ENCODE data around the gene NFKB1.

Gene NFKB1

DNA sequence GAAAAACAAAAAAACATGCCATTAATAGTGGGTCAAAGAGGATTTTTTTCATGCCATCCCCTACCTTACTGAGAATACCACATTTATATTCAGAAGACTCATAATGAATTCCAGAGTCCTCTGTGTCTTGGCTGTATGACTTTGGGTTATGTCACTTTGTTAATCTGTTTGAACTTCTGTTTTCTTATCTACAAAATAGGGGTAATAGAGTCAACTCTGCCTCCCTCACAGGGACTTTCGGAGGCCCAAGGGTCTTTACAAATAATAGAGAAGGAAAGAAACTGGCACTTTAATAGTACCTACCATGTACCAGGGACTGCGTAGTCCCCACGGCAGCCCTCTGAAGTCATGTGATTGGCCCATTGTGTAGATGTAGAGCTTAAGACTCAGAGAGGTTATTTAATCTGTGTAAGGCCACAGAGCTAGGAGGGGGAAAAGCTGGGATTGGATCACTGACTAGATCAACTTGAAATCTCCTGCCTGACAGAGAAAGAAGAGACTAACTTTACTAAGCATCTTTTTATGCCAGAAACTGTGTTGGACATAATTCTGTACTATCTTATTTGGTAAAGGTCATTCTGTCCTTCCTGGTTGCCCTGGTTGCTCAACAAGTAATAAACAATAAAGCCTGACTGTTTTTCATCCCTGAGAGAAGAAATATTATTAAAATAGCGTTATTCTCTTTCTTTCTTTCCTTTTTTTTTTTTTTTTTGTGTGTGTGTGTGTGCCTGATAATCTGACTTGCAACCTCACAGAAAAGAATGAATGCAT is 59.6 kb downstream of the NFKB1 start:
- no peak overlapping the region for H3K18ac ChIP-seq (ENCODE audit: low read length)
- no peak overlapping the region for H3K14ac ChIP-seq (ENCODE audit: low read length)
- no peak overlapping the region for H4K8ac ChIP-seq (ENCODE audit: low read depth, low read length)
- no peak for DNase-seq
- H4K12ac ChIP-seq (ENCODE audit: low read depth, low read length), result no peak overlapping the region
- H2AFZ ChIP-seq (ENCODE audit: insufficient read depth, low read length, poor library complexity), result no peak overlapping the region
- no peaks in the 10 kb centered on the region for H3K79me2 ChIP-seq (ENCODE audit: control insufficient read depth, insufficient read depth, low read length, poor library complexity)
- H3K4me3 ChIP-seq (ENCODE audit: low read depth, low read length), result no peak overlapping the region
- peaks cover 0 to 1% of the 10 kb centered on the region in 2 experiments for H3K4me1 ChIP-seq (ENCODE audit: control insufficient read depth in 1 of 2, insufficient read depth in 2 of 2, low read length in 2 of 2)
- H3K9me3 ChIP-seq (ENCODE audit: insufficient read depth, low read depth, low read length), result no peaks in the 10 kb centered on the region
- H2AK5ac ChIP-seq (ENCODE audit: low read length), result no peak overlapping the region
- no peak overlapping the region for H2BK120ac ChIP-seq (ENCODE audit: insufficient read depth, low read length, poor library complexity)
- no peak overlapping the region for H4K91ac ChIP-seq (ENCODE audit: low read depth, low read length)
- H3K36me3 ChIP-seq (ENCODE audit: control insufficient read depth in 1 of 2, insufficient read depth in 2 of 2, low read length in 2 of 2), result peaks cover 0 to 1% of the 10 kb centered on the region in 2 experiments
- no peaks in the 10 kb centered on the region for H3K27me3 ChIP-seq (ENCODE audit: insufficient read depth, low read length)
- H2BK5ac ChIP-seq (ENCODE audit: low read depth, low read length, poor library complexity), result no peak overlapping the region
- no peaks in the 10 kb centered on the region for H3K79me1 ChIP-seq (ENCODE audit: low read length)
- H3K4ac ChIP-seq (ENCODE audit: low read depth, low read length), result no peak overlapping the region
- H3K9ac ChIP-seq (ENCODE audit: low read length), result no peak overlapping the region
- no peak overlapping the region for H3K23ac ChIP-seq (ENCODE audit: low read length)
- H3K4me2 ChIP-seq (ENCODE audit: low read length), result no peak overlapping the region
- WGBS (ENCODE audit: extremely low coverage, insufficient coverage, insufficient read length), result no CpG with 5 or more reads among the region's 4 CpGs
- H3K27ac ChIP-seq (ENCODE audit: low read depth, low read length), result no peak overlapping the region
- no peak overlapping the region for H2BK12ac ChIP-seq (ENCODE audit: low read length)

DNA sequence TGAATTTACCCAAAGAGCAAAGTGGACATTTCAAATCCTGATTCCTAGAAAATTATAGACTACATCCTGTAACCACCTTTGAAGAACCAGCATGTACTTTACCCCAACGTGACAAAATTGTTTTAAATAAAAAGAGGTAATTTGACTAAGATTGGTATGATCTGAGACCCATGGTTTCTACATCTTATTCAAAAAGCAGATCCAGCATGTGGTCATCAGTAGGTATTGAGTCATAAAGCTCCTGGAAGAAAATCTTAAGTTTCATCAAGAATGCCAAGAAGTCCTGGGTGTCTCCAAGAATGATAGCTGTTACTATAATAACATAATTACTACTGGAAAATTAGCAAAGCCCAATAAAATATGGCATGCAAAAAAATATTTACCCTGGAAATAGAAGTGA is 61.8 kb downstream of the NFKB1 start:
- no CpG with 5 or more reads among the region's 1 CpG for WGBS (ENCODE audit: extremely low coverage, insufficient coverage, insufficient read length)
- Histone ChIP-seq H3K79me2 (ENCODE audit: control insufficient read depth, insufficient read depth, low read length, poor library complexity) (no peaks in the 10 kb centered on the region), H3K36me3 (ENCODE audit: control insufficient read depth in 1 of 2, insufficient read depth in 2 of 2, low read length in 2 of 2) (peaks cover 0 to 1% of the 10 kb centered on the region in 2 experiments), H3K27me3 (ENCODE audit: insufficient read depth, low read length) (no peaks in the 10 kb centered on the region), H2AFZ (ENCODE audit: insufficient read depth, low read length, poor library complexity) (no peak overlapping the region), H3K14ac (ENCODE audit: low read length) (no peak overlapping the region), H3K79me1 (ENCODE audit: low read length) (no peaks in the 10 kb centered on the region), H2BK5ac (ENCODE audit: low read depth, low read length, poor library complexity) (no peak overlapping the region), H3K9me3 (ENCODE audit: insufficient read depth, low read depth, low read length) (no peaks in the 10 kb centered on the region), H4K8ac (ENCODE audit: low read depth, low read length) (no peak overlapping the region), H3K4me2 (ENCODE audit: low read length) (no peak overlapping the region), H2AK5ac (ENCODE audit: low read length) (no peak overlapping the region), H3K4ac (ENCODE audit: low read depth, low read length) (no peak overlapping the region), H3K4me3 (ENCODE audit: low read depth, low read length) (no peak overlapping the region), H3K9ac (ENCODE audit: low read length) (no peak overlapping the region), H3K4me1 (ENCODE audit: control insufficient read depth in 1 of 2, insufficient read depth in 2 of 2, low read length in 2 of 2) (peaks cover 0 to 1% of the 10 kb centered on the region in 2 experiments), H2BK120ac (ENCODE audit: insufficient read depth, low read length, poor library complexity) (no peak overlapping the region), H2BK12ac (ENCODE audit: low read length) (no peak overlapping the region), H3K18ac (ENCODE audit: low read length) (no peak overlapping the region), H3K27ac (ENCODE audit: low read depth, low read length) (no peak overlapping the region), H4K12ac (ENCODE audit: low read depth, low read length) (no peak overlapping the region), H4K91ac (ENCODE audit: low read depth, low read length) (no peak overlapping the region), H3K23ac (ENCODE audit: low read length) (no peak overlapping the region)
- DNase-seq, result peak in 1 of 2 donors; percentile 51

DNA sequence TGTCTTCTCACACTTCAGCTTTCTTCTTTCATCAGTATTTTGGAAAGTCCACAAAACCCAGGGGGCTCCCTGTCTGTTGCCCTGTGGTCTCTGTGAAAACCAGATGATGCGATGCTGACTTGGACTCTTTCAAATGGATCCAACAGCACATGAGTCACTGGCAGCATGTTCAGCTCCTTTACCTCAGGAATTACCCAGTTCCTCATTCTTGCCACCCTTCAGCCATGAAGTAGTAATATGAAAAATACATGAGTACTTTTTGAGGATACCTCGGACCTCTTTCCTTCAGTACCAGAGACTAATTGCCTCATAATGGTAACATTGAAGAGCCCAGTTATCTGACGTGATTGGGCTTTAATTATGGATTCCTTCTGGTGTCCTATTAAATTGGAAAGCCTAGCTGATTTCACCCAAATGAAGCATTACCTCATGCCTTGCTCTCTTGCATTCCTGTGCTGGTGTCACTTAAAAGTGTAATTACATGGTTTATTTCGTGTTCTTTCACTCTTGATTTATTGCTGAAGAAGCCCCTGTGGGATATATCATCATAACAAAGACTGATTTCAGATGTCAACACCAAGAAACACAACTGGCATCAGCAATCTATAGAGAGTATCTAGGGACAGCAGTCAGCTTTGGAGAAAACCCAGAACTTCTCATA is 63.4 kb downstream of the NFKB1 start:
- H3K27ac ChIP-seq (ENCODE audit: low read depth, low read length), result no peak overlapping the region

DNA sequence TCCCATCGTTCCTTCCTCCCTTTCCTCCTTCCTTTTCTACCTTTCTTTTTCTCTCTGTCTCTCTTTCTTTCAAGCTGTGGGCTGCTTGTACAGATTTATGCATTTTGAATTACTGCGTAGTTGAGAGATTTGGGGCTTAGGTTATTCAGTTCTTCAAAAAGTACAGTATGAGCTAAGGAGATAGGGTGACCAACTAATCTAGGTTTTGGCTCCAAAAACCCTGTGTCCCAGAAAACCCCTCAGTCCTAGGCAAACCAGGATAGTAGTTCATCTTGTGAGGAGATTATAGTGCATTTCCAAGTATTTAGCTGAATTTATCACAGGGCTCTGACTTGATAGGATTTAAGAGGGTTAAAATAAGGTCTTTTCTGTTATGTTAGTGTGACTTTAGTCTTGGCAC is 64.5 kb downstream of the NFKB1 start:
- Histone ChIP-seq H3K4me1 (ENCODE audit: control insufficient read depth in 1 of 2, insufficient read depth in 2 of 2, low read length in 2 of 2) (peaks cover 0 to 1% of the 10 kb centered on the region in 2 experiments), H3K23ac (ENCODE audit: low read length) (no peak overlapping the region), H4K8ac (ENCODE audit: low read depth, low read length) (no peak overlapping the region), H2AK5ac (ENCODE audit: low read length) (no peak overlapping the region), H3K36me3 (ENCODE audit: control insufficient read depth in 1 of 2, insufficient read depth in 2 of 2, low read length in 2 of 2) (peaks cover 0 to 1% of the 10 kb centered on the region in 2 experiments), H2BK12ac (ENCODE audit: low read length) (no peak overlapping the region), H3K9ac (ENCODE audit: low read length) (no peak overlapping the region), H3K14ac (ENCODE audit: low read length) (no peak overlapping the region), H3K27ac (ENCODE audit: low read depth, low read length) (no peak overlapping the region), H3K79me1 (ENCODE audit: low read length) (no peaks in the 10 kb centered on the region), H3K79me2 (ENCODE audit: control insufficient read depth, insufficient read depth, low read length, poor library complexity) (no peaks in the 10 kb centered on the region), H2AFZ (ENCODE audit: insufficient read depth, low read length, poor library complexity) (no peak overlapping the region), H4K12ac (ENCODE audit: low read depth, low read length) (no peak overlapping the region), H2BK120ac (ENCODE audit: insufficient read depth, low read length, poor library complexity) (no peak overlapping the region), H3K18ac (ENCODE audit: low read length) (no peak overlapping the region), H3K27me3 (ENCODE audit: insufficient read depth, low read length) (no peaks in the 10 kb centered on the region), H3K4me2 (ENCODE audit: low read length) (no peak overlapping the region), H3K4me3 (ENCODE audit: low read depth, low read length) (no peak overlapping the region), H3K9me3 (ENCODE audit: insufficient read depth, low read depth, low read length) (no peaks in the 10 kb centered on the region), H4K91ac (ENCODE audit: low read depth, low read length) (no peak overlapping the region), H3K4ac (ENCODE audit: low read depth, low read length) (no peak overlapping the region), H2BK5ac (ENCODE audit: low read depth, low read length, poor library complexity) (no peak overlapping the region)
- DNase-seq, result no peak
- 100% methylated on average over 1 of the region's 2 CpGs for WGBS (ENCODE audit: extremely low coverage, insufficient coverage, insufficient read length)

More for the DNA sequence above, 63.4 kb downstream of the NFKB1 start:
- H3K4me2 ChIP-seq (ENCODE audit: low read length), result no peak overlapping the region
- no peak overlapping the region for H3K14ac ChIP-seq (ENCODE audit: low read length)
- peak; percentile 32 to 38 for DNase-seq
- H3K23ac ChIP-seq (ENCODE audit: low read length), result no peak overlapping the region
- peaks cover 0 to 1% of the 10 kb centered on the region in 2 experiments for H3K36me3 ChIP-seq (ENCODE audit: control insufficient read depth in 1 of 2, insufficient read depth in 2 of 2, low read length in 2 of 2)
- H3K18ac ChIP-seq (ENCODE audit: low read length), result no peak overlapping the region
- no peak overlapping the region for H4K12ac ChIP-seq (ENCODE audit: low read depth, low read length)
- H3K9me3 ChIP-seq (ENCODE audit: insufficient read depth, low read depth, low read length), result no peaks in the 10 kb centered on the region
- no peak overlapping the region for H2BK5ac ChIP-seq (ENCODE audit: low read depth, low read length, poor library complexity)
- H4K91ac ChIP-seq (ENCODE audit: low read depth, low read length), result no peak overlapping the region
- no CpG with 5 or more reads among the region's 4 CpGs for WGBS (ENCODE audit: extremely low coverage, insufficient coverage, insufficient read length)
- peaks cover 0 to 1% of the 10 kb centered on the region in 2 experiments for H3K4me1 ChIP-seq (ENCODE audit: control insufficient read depth in 1 of 2, insufficient read depth in 2 of 2, low read length in 2 of 2)
- no peak overlapping the region for H3K4me3 ChIP-seq (ENCODE audit: low read depth, low read length)
- H3K79me2 ChIP-seq (ENCODE audit: control insufficient read depth, insufficient read depth, low read length, poor library complexity), result no peaks in the 10 kb centered on the region
- no peak overlapping the region for H2BK12ac ChIP-seq (ENCODE audit: low read length)
- no peaks in the 10 kb centered on the region for H3K79me1 ChIP-seq (ENCODE audit: low read length)
- no peak overlapping the region for H4K8ac ChIP-seq (ENCODE audit: low read depth, low read length)
- H2BK120ac ChIP-seq (ENCODE audit: insufficient read depth, low read length, poor library complexity), result no peak overlapping the region
- H2AFZ ChIP-seq (ENCODE audit: insufficient read depth, low read length, poor library complexity), result no peak overlapping the region
- no peaks in the 10 kb centered on the region for H3K27me3 ChIP-seq (ENCODE audit: insufficient read depth, low read length)
- H3K9ac ChIP-seq (ENCODE audit: low read length), result no peak overlapping the region
- H2AK5ac ChIP-seq (ENCODE audit: low read length), result no peak overlapping the region
- no peak overlapping the region for H3K4ac ChIP-seq (ENCODE audit: low read depth, low read length)
